Myometrial cell (primary cell): ENCODE data around the gene CIAO1. TPM values are rescaled to one million over a fixed set of nuclear protein-coding genes. Genes with fewer than 3 reads are reported as not detected.

Experiments
- total RNA-seq: library from RNA; depleted of rRNA; stranded (reverse); fragments of >200 nt; gene quantifications from 2 replicates; pipeline ENCODE4 v1.2.3, GENCODE V29; 2015

Gene CIAO1
- total RNA-seq, result 105 and 129 TPM in 2 replicates

GRCh38 chr2:96265840-96266679 is at the start of gene CIAO1, which contains the start of gene TMEM127:
TSS of gene CIAO1 (plus strand) at chr2:96266225. CDS start at chr2:96266351, 126 bp downstream.
TSS of gene TMEM127 (minus strand) at chr2:96265997. CDS start at chr2:96265381, 616 bp downstream.

GRCh38 chr2:96305091-96305978 is 39.3 kb downstream of the CIAO1 start, which contains the start of gene SNRNP200:
TSS of gene SNRNP200 (minus strand) at chr2:96305546. CDS start at chr2:96305437, 109 bp downstream.

Other genes starting within 250 kb of the CIAO1 start
- 3.0 and 9.2 TPM in 2 replicates for gene GPAT2, start 231.3 kb upstream of the CIAO1 start, total RNA-seq
- not detected in 2 replicates for gene ADRA2B, start 149.7 kb upstream of the CIAO1 start, total RNA-seq
- gene ASTL, start 127.7 kb upstream of the CIAO1 start, total RNA-seq, result not detected in 2 replicates
- gene DUSP2, start 120.8 kb upstream of the CIAO1 start, total RNA-seq, result 2.6 and 3.5 TPM in 2 replicates
- 94.0 and 122 TPM in 2 replicates for gene STARD7, start 57.4 kb upstream of the CIAO1 start, total RNA-seq
- 21.9 and 28.9 TPM in 2 replicates for gene TMEM127, start 228 bp upstream of the CIAO1 start, total RNA-seq
- gene SNRNP200, start 39.3 kb downstream of the CIAO1 start, total RNA-seq, result 60.0 and 76.7 TPM in 2 replicates
- 1.4 and 3.5 TPM in 2 replicates for gene ITPRIPL1, start 59.1 kb downstream of the CIAO1 start, total RNA-seq
- gene NCAPH, start 69.5 kb downstream of the CIAO1 start, total RNA-seq, result 13.0 and 29.2 TPM in 2 replicates
- not detected in 2 replicates for gene NEURL3, start 239.1 kb downstream of the CIAO1 start, total RNA-seq